Activated CD4-positive, alpha-beta memory T cell treated with anti-CD3 and anti-CD28 coated beads for 36 hours (primary cell): Measurements from ENCODE around the gene ATP2B3. TPM values are rescaled to one million over a fixed set of nuclear protein-coding genes. Genes with fewer than 3 reads are reported as not detected.

Experiments
- CTCF ChIA-PET: fragments of 350-600 bp; sonication (Branson Sonifier 250); formaldehyde crosslinking; loops from one replicate; lab custom pipeline; 2021; ENCODE audit warnings: antibody characterized with exemption, inconsistent platforms; lab: Charles Lee
- POLR2A ChIA-PET: fragments of 350-600 bp; sonication (Branson Sonifier 250); formaldehyde crosslinking; loops from one replicate; lab custom pipeline; 2021; ENCODE audit warnings: antibody characterized with exemption; lab: Charles Lee
- DNase-seq: peaks from one replicate; pipeline ENCODE4 v3.0.0-alpha.2; 2020
- H3K27ac Mint-ChIP-seq: one replicate; pipeline ENCODE4 v1.8.0; 2021; ENCODE audit warnings: mixed read lengths
- H3K27me3 Mint-ChIP-seq: one replicate; pipeline ENCODE4 v1.8.0; 2021; ENCODE audit warnings: mixed read lengths
- H3K36me3 Mint-ChIP-seq: one replicate; pipeline ENCODE4 v1.8.0; 2021; ENCODE audit warnings: mixed read lengths
- H3K4me1 Mint-ChIP-seq: one replicate; pipeline ENCODE4 v1.8.0; 2021; ENCODE audit warnings: low read depth, mixed read lengths
- H3K4me3 Mint-ChIP-seq: one replicate; pipeline ENCODE4 v1.8.0; 2021; ENCODE audit warnings: mild to moderate bottlenecking, mixed read lengths
- H3K9me3 Mint-ChIP-seq: one replicate; pipeline ENCODE4 v1.8.0; 2021; ENCODE audit warnings: mixed read lengths
- intact Hi-C: fragments of 100-400 bp; cut with micrococcal nuclease; formaldehyde crosslinking; loops from one replicate; pipeline ENCODE4 v1.15.1; 2023
- total RNA-seq, 2 experiments: library from RNA; stranded (reverse); gene quantifications; one replicate each; pipeline ENCODE4 v1.2.3, GENCODE V29; 2021

Gene ATP2B3
- total RNA-seq, 2 experiments from 2014 or later, result not detected

DNA sequence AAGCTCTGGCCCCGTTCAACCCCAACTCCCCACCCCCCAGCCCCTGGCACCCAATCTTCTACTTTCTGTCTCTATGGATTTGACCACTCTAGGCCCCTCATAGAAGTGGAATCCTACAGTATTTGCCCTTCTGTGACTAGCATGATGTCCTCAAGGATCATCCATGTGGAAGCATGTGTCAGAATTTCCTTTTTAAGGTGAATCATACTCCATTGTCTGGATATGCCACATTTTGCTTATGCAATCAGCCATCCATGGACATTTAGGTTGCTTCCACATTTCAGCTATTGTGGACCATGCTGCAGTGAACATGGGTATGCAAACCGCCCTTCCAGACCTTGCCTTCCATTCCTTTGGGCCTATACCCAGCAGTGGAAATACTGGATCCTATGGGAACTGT, 66.0 kb downstream of the ATP2B3 start:
- no peaks in the 10 kb centered on the region for H3K9me3 Mint-ChIP-seq
- H3K36me3 Mint-ChIP-seq, result peaks cover 2% of the 10 kb centered on the region
- no peak for DNase-seq
- peak overlapping the region; percentile 26 for H3K4me3 Mint-ChIP-seq
- no peaks in the 10 kb centered on the region for H3K27me3 Mint-ChIP-seq
- ChIA-PET CTCF (no interaction called here), POLR2A (no interaction called here)
- intact Hi-C loops, result no loop called here
- H3K27ac Mint-ChIP-seq, result no peak overlapping the region
- peaks cover 22% of the 10 kb centered on the region for H3K4me1 Mint-ChIP-seq

GRCh38 chrX:153585827-153586226, 68.4 kb downstream of the ATP2B3 start:
- ChIA-PET POLR2A (no interaction called here), CTCF (no interaction called here)
- intact Hi-C loops, result no loop called here
- DNase-seq, result no peak
- Mint-ChIP-seq H3K27me3 (no peaks in the 10 kb centered on the region), H3K4me3 (no peak overlapping the region), H3K9me3 (no peaks in the 10 kb centered on the region), H3K36me3 (peaks cover 2% of the 10 kb centered on the region), H3K27ac (no peak overlapping the region), H3K4me1 (peaks cover 18% of the 10 kb centered on the region)

GRCh38 chrX:153587342-153587741, 69.9 kb downstream of the ATP2B3 start:
- Mint-ChIP-seq H3K36me3 (peaks cover 3% of the 10 kb centered on the region), H3K4me1 (peaks cover 15% of the 10 kb centered on the region), H3K4me3 (no peak overlapping the region), H3K27ac (no peak overlapping the region), H3K9me3 (no peaks in the 10 kb centered on the region), H3K27me3 (no peaks in the 10 kb centered on the region)
- ChIA-PET CTCF (no interaction called here), POLR2A (no interaction called here)
- intact Hi-C loops, result no loop called here
- no peak for DNase-seq

DNA sequence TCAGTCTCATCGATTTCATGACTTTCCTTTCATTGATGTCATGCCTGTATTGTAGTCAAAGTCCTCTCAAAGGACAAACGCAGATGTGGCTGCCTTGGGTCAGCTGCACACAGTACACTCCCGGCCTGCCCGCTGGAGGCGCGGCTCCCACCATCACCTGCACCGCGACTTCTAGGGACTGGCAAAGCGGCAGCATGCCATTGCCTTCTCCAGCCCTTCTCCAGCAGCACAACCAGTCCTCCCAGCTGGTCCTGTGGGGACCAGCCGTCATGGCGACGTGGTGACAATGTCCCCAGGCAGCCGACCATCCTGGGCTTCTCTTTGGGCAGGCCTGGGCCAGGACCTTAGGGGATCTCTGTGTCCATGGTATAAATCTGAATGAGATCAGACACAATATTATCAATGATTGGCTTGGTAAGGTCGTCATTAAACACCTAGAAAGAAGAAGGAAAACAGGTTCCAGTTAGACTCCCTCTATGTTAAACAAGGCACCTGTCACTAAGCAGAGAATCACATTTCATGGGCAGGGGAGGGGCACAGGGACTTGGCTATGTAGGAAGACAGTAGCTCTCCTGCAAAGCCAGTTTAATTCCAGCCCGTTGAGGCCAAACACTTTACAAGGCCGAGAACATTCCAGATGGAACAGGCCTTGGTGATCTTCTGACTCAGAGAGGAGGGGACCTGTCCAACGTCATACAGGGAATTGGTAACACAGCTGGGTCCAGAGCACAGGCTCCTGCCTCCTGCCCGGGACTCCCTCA, 70.8 kb downstream of the ATP2B3 start:
- no peak overlapping the region for H3K4me3 Mint-ChIP-seq
- no peaks in the 10 kb centered on the region for H3K27me3 Mint-ChIP-seq
- peaks cover 7% of the 10 kb centered on the region for H3K4me1 Mint-ChIP-seq
- ChIA-PET CTCF (no interaction called here), POLR2A (no interaction called here)
- intact Hi-C loops, result no loop called here
- H3K36me3 Mint-ChIP-seq, result peaks cover 3% of the 10 kb centered on the region
- DNase-seq, result no peak
- no peaks in the 10 kb centered on the region for H3K9me3 Mint-ChIP-seq
- no peak overlapping the region for H3K27ac Mint-ChIP-seq

DNA sequence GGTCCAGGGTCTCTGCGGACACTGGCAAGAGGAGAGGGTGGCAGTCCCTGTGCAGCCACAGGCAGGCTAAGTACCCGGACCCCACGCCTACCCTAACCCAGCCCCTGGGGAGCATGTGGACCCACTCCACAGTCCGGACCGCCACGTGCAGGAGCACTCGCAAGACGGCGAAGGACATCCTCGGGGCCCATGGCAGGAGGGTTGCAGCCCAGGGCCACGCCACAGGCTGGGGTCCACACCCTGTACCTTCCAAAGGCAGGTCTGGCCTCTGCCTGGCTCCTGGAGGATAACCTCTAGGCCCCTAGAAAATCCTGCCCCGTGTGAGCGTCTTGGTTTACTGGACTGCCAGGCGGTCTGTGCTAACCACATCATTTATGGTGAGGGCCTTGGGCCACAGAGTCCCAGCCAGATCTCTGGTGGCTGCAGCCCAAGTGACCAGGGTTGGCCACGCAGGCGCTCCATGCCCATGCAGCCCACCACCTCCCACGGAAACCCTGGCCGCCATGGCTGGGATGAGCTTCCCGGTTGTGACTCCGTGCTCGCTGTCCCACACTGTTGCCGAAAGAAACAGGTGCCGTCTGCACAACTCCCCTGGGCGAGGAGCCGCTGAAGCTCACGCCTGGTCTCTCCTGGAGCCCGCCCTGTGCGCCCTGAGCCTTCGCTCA, 71.5 kb downstream of the ATP2B3 start:
- ChIA-PET POLR2A (no interaction called here), CTCF (no interaction called here)
- DNase-seq, result no peak
- Mint-ChIP-seq H3K27me3 (no peaks in the 10 kb centered on the region), H3K9me3 (no peaks in the 10 kb centered on the region), H3K4me1 (peaks cover under 1% of the 10 kb centered on the region), H3K27ac (no peak overlapping the region), H3K4me3 (no peak overlapping the region), H3K36me3 (peaks cover 3% of the 10 kb centered on the region)
- intact Hi-C loops, result no loop called here

GRCh38 chrX:153590961-153591956, 73.8 kb downstream of the ATP2B3 start:
- Mint-ChIP-seq H3K27ac (no peak overlapping the region), H3K36me3 (peaks cover 8% of the 10 kb centered on the region), H3K4me3 (no peak overlapping the region), H3K27me3 (no peaks in the 10 kb centered on the region), H3K4me1 (peaks cover 3% of the 10 kb centered on the region), H3K9me3 (no peaks in the 10 kb centered on the region)
- POLR2A ChIA-PET, result no interaction called here
- CTCF ChIA-PET, result no interaction called here
- intact Hi-C loops, result no loop called here
- DNase-seq, result no peak

GRCh38 chrX:153592091-153592833, 74.8 kb downstream of the ATP2B3 start:
- ChIA-PET CTCF (no interaction called here), POLR2A (no interaction called here)
- no peak overlapping the region for H3K27ac Mint-ChIP-seq
- H3K4me3 Mint-ChIP-seq, result no peak overlapping the region
- H3K36me3 Mint-ChIP-seq, result peaks cover 8% of the 10 kb centered on the region
- no peak for DNase-seq
- H3K27me3 Mint-ChIP-seq, result no peaks in the 10 kb centered on the region
- peaks cover 11% of the 10 kb centered on the region for H3K4me1 Mint-ChIP-seq
- intact Hi-C loops, result no loop called here
- H3K9me3 Mint-ChIP-seq, result no peaks in the 10 kb centered on the region

GRCh38 chrX:153592966-153593688, 75.7 kb downstream of the ATP2B3 start:
- no peak overlapping the region for H3K27ac Mint-ChIP-seq
- intact Hi-C loops, result no loop called here

GRCh38 chrX:153593811-153594500, 76.5 kb downstream of the ATP2B3 start:
- H3K9me3 Mint-ChIP-seq, result no peaks in the 10 kb centered on the region
- H3K4me1 Mint-ChIP-seq, result peaks cover 17% of the 10 kb centered on the region
- CTCF ChIA-PET, result interaction anchor here (1.0 kb wide), 1 partner anchor 39 kb away, joined by 3 read pairs; no protein-coding TSS in a partner anchor
- DNase-seq, result no peak
- H3K4me3 Mint-ChIP-seq, result no peak overlapping the region
- H3K27ac Mint-ChIP-seq, result no peak overlapping the region
- intact Hi-C loops, result no loop called here
- POLR2A ChIA-PET, result no interaction called here
- peaks cover 7% of the 10 kb centered on the region for H3K36me3 Mint-ChIP-seq
- H3K27me3 Mint-ChIP-seq, result no peaks in the 10 kb centered on the region

More at GRCh38 chrX:153592966-153593688, 75.7 kb downstream of the ATP2B3 start:
- H3K27me3 Mint-ChIP-seq, result no peaks in the 10 kb centered on the region
- H3K4me3 Mint-ChIP-seq, result no peak overlapping the region
- H3K4me1 Mint-ChIP-seq, result peaks cover 17% of the 10 kb centered on the region
- no peak for DNase-seq
- ChIA-PET CTCF (no interaction called here), POLR2A (no interaction called here)
- peaks cover 8% of the 10 kb centered on the region for H3K36me3 Mint-ChIP-seq
- no peaks in the 10 kb centered on the region for H3K9me3 Mint-ChIP-seq

GRCh38 chrX:153595387-153595786, 77.9 kb downstream of the ATP2B3 start:
- no peak for DNase-seq
- ChIA-PET CTCF (interaction anchor here (1.0 kb wide), 1 partner anchor 41 kb away, joined by 3 read pairs; no protein-coding TSS in a partner anchor), POLR2A (no interaction called here)
- no peaks in the 10 kb centered on the region for H3K27me3 Mint-ChIP-seq
- H3K4me3 Mint-ChIP-seq, result no peak overlapping the region
- peaks cover 19% of the 10 kb centered on the region for H3K4me1 Mint-ChIP-seq
- no peaks in the 10 kb centered on the region for H3K9me3 Mint-ChIP-seq
- peaks cover 7% of the 10 kb centered on the region for H3K36me3 Mint-ChIP-seq
- H3K27ac Mint-ChIP-seq, result no peak overlapping the region
- intact Hi-C loops, result no loop called here
